ENCODE results near the gene MSH5.
A peak's percentile ranks its signal among the peaks of the same experiment; 100 is the strongest.

Gene MSH5

DNA sequence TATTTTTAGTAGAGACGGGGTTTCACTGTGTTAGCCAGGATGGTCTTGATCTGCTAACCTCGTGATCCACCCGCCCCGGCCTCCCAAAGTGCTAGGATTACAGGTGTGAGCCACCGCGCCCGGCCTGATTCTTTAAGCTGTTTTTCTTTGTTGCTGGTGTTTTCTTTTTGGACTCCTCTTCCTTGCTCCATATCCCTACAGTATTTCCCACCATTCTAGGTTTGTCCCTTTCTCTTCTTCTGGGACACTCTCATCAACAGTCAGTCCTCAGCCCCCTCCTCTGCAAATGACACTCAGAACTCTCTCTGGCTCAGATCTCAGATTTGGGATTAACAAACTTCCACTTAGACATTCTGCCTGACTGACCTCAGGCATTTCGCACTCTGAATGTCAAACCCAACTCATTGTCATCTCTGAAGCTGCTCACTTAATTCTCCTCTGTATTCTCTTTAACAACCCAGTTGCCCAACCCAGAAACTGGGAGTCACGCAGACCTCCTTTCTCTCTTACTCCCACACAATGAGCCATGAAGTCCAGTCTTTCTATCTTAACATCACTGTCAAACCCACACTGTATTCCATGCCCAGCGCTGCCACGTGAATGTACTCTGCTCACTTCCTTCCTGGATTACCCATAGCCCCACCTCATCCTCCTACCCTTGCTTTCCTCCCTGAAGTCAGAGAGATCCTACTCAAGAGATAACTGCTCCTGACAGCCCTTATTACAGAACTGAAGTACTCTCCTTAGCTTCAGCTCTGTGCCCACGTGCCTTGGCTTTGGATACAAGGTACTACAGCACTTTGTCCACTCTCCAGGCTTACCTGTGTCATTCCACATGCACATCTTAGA lies 14.1 kb upstream of the MSH5 start:
- Histone ChIP-seq H3K9me2 (replicated peaks; ENCODE audit: insufficient read depth, low read length) (no peaks in the 10 kb centered on the region), H3K9ac (ENCODE audit: low read length) (no peak overlapping the region), H2AFZ (ENCODE audit: low read depth, low read length, severe bottlenecking) (no peak overlapping the region), H3F3A (ENCODE audit: insufficient read depth) (peaks cover 10% of the 10 kb centered on the region), H3K27ac (ENCODE audit: low read depth, low read length) (no peak overlapping the region), H3K4me2 (ENCODE audit: low read depth, low read length, poor library complexity, severe bottlenecking) (no peak overlapping the region), H3K9me3 (ENCODE audit: insufficient read depth, low read length) (no peaks in the 10 kb centered on the region), H3K36me3 (ENCODE audit: low read length) (no peaks in the 10 kb centered on the region), H3K27me3 (ENCODE audit: low read length) (no peaks in the 10 kb centered on the region), H3K79me2 (ENCODE audit: insufficient read depth, low read length) (no peaks in the 10 kb centered on the region), H3K4me3 (ENCODE audit: insufficient read depth, low read length, poor library complexity, severe bottlenecking) (no peak overlapping the region), H4K20me1 (ENCODE audit: low read depth, low read length) (no peaks in the 10 kb centered on the region)
- no peak for TF ChIP-seq EZH2phosphoT487 (conservative IDR thresholded peaks at IDR 0.05; ENCODE audit: low read length)
- no peak for TF ChIP-seq CTCF (IDR thresholded peaks at IDR 0.05; ENCODE audit: insufficient read depth, low read length, poor library complexity, severe bottlenecking)

DNA sequence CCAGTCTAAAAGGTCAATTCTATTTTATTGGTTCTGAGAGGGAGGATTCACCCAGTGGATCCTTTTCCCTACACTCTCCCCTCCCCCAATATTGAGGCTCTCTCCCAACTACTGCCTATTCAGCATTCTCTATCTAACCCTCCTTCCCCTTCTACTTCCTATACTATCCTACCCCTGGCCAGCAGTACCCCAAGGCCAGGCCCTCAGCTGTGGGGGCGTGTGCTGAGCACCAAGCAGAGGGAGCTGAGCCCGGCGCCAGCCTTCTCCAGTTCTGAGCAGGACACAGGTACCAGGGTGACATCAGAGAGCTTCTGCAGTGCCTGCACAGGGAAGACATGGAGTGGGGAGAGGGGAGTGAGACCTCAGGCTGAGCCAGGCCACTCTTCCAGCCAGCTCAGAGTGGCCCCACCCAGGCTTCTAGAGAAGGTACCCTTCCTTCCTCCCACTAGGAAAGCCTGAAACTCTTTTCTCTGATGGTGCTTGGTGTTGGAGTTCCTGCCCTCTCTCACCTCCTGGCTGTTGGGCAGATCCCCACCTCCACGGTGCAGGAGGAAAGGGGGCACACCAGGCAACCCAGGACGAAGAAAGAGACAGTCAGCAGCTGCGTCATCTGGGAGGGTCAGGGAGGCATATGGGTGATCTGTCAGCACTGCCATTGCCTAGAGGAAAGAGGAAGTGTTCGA lies 12.6 kb upstream of the MSH5 start:
- no peak overlapping the region for H3K4me2 ChIP-seq (ENCODE audit: low read depth, low read length, poor library complexity, severe bottlenecking)
- no peak overlapping the region; the same call in 1 of the 2 replicates for H3K9ac ChIP-seq (ENCODE audit: low read length)
- H2AFZ ChIP-seq (ENCODE audit: low read depth, low read length, severe bottlenecking) = no peak overlapping the region
- H3K9me2 ChIP-seq (replicated peaks; ENCODE audit: insufficient read depth, low read length) = no peaks in the 10 kb centered on the region
- H3F3A ChIP-seq (ENCODE audit: insufficient read depth) = peaks cover 24% of the 10 kb centered on the region
- H3K4me3 ChIP-seq (ENCODE audit: insufficient read depth, low read length, poor library complexity, severe bottlenecking) = no peak overlapping the region
- TF ChIP-seq CTCF (IDR thresholded peaks at IDR 0.05; ENCODE audit: insufficient read depth, low read length, poor library complexity, severe bottlenecking) (no peak), EZH2phosphoT487 (conservative IDR thresholded peaks at IDR 0.05; ENCODE audit: low read length) (no peak)
- no peaks in the 10 kb centered on the region for H4K20me1 ChIP-seq (ENCODE audit: low read depth, low read length)
- no peak overlapping the region for H3K27ac ChIP-seq (ENCODE audit: low read depth, low read length)
- H3K9me3 ChIP-seq (ENCODE audit: insufficient read depth, low read length) = no peaks in the 10 kb centered on the region
- H3K36me3 ChIP-seq (ENCODE audit: low read length) = peaks cover 8% of the 10 kb centered on the region; the same call in 1 of the 2 replicates
- no peaks in the 10 kb centered on the region for H3K79me2 ChIP-seq (ENCODE audit: insufficient read depth, low read length)
- H3K27me3 ChIP-seq (ENCODE audit: low read length) = no peaks in the 10 kb centered on the region

GRCh38 chr6:31727717-31728671 lies 11.8 kb upstream of the MSH5 start:
- Histone ChIP-seq H2AFZ (ENCODE audit: low read depth, low read length, severe bottlenecking) (no peak overlapping the region), H3K4me3 (ENCODE audit: insufficient read depth, low read length, poor library complexity, severe bottlenecking) (no peak overlapping the region)

More at GRCh38 chr6:31727717-31728671, 11.8 kb upstream of the MSH5 start:
- H3K36me3 ChIP-seq (ENCODE audit: low read length) = peaks cover 10% of the 10 kb centered on the region; the same call in 1 of the 2 replicates
- peak overlapping the region; percentile 28; the same call in 1 of the 2 replicates for H3K27ac ChIP-seq (ENCODE audit: low read depth, low read length)
- H4K20me1 ChIP-seq (ENCODE audit: low read depth, low read length) = no peaks in the 10 kb centered on the region
- TF ChIP-seq EZH2phosphoT487 (conservative IDR thresholded peaks at IDR 0.05; ENCODE audit: low read length) (no peak), CTCF (IDR thresholded peaks at IDR 0.05; ENCODE audit: insufficient read depth, low read length, poor library complexity, severe bottlenecking) (no peak)
- H3K9ac ChIP-seq (ENCODE audit: low read length) = no peak overlapping the region
- peaks cover 28% of the 10 kb centered on the region for H3F3A ChIP-seq (ENCODE audit: insufficient read depth)
- no peaks in the 10 kb centered on the region for H3K9me3 ChIP-seq (ENCODE audit: insufficient read depth, low read length)
- H3K9me2 ChIP-seq (replicated peaks; ENCODE audit: insufficient read depth, low read length) = no peaks in the 10 kb centered on the region
- H3K4me2 ChIP-seq (ENCODE audit: low read depth, low read length, poor library complexity, severe bottlenecking) = peak overlapping the region; percentile 4
- no peaks in the 10 kb centered on the region for H3K79me2 ChIP-seq (ENCODE audit: insufficient read depth, low read length)
- no peaks in the 10 kb centered on the region for H3K27me3 ChIP-seq (ENCODE audit: low read length)

All from SU-DHL-6 (cell line).